ENCODE measurements around the gene LCN9. TPM values are rescaled to one million over a fixed set of nuclear protein-coding genes. Genes with fewer than 3 reads are reported as not detected.

LCN9 gene
- total and polyA plus RNA-seq, 5 donors, result not detected

DNA sequence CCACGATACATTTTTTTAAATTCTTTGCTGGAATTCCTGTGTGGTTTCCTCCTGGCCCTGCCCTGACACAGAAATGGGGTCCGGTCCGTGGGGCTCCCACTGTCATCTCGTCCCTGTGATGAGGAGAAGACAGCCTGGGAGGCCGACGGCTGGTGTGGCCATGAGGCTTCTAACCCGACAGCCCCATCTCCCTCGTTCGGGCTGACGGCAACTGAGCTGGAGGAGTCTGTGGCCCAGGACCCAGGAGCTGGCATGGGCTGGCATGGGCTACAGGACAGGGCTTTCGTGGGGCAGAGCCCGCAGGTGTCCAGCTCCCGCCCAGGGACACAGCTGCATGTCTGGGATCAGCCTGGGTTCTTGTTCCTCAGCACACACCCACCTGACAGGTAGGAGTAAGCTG, 13.8 kb downstream of the LCN9 start:
- intact Hi-C loops (cut with DNase I), result no loop called here

DNA sequence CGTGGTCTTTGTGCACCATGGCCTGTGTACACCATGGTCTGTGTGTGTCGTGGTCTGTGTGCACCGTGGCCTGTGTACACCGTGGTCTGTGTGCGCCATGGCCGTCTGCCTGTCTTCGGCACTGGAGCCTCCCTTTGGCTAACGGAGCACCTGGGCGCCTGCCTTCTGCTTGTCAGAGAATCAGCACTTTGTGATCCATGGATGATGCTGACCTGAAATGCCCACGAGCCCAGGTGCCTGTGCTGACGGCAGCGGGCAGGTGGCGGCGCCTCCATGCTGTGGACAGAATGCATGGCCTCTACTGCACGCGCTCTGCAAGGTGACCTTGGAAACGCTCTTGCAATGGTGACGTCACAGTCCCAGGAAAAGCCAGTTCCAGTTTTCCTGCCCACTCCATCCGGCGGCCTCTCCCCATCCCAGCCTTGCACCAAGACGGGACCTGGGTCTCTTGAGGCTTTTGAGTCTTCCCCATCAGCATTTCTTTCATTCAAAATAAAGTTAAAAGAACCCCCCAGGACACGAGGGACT, 14.6 kb downstream of the LCN9 start:
- intact Hi-C loops (cut with DNase I), result no loop called here
- Histone ChIP-seq H3K4me3 (ENCODE audit: low read length) (no peak overlapping the region), H3K27me3 (ENCODE audit: control insufficient read depth, insufficient read depth) (no peaks in the 10 kb centered on the region), H3K4me1 (ENCODE audit: control insufficient read depth, insufficient read depth, low read length) (no peaks in the 10 kb centered on the region), H3K27ac (ENCODE audit: low read length) (no peak overlapping the region), H3K9me3 (ENCODE audit: control insufficient read depth, low read length) (no peaks in the 10 kb centered on the region)
- 81% methylated on average over 22 of the region's 22 CpGs for WGBS
- DNase-seq, result peak in 2 of 3 donors; percentile 36 to 46
- no peak for ATAC-seq

More for the DNA sequence above, 13.8 kb downstream of the LCN9 start:
- Histone ChIP-seq H3K4me1 (ENCODE audit: control insufficient read depth, insufficient read depth, low read length) (no peaks in the 10 kb centered on the region), H3K27ac (ENCODE audit: low read length) (no peak overlapping the region), H3K9me3 (ENCODE audit: control insufficient read depth, low read length) (no peaks in the 10 kb centered on the region), H3K4me3 (ENCODE audit: low read length) (no peak overlapping the region), H3K27me3 (ENCODE audit: control insufficient read depth, insufficient read depth) (no peaks in the 10 kb centered on the region)
- DNase-seq (peak in 2 of 3 donors; percentile 22 to 34), ATAC-seq (no peak)
- 83% methylated on average over 13 of the region's 13 CpGs for WGBS

DNA sequence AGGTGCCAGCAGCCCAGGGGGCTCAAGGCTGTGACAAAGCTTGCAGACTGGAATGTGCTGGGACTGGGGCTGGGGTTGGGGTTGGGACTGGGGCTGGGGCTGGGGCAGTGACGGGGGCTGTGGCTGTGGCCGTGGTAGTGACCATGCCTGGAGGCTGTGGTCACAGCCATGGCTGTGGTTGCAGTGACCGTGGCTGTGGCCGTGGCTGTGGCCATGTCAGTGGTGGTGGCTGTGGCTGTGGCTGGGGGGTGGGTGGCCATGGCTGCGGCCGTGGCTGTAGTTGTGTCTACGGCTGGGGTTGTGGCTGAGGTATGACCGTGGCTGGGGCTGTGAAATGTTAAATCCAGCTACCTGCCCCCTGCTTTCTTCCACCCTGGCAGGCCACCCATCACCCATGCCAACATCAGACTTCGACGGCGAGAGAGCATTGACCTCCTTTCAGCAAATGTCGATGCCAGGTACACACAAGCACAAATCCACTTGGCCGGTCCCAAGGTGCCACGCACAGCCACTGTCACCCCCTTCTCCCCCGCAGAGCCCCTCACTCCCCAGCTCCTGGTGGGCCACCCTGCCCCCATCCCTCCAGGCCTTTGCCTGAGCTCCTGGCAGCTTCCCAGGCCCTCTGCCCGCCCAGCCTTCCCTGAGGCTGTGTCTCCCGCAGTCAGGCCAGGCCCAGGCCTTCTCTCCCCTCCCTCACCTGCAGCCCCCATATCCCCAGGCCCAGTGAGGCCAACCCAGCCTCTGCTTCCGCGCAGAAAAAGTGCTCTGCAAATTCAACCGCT, 15.3 kb downstream of the LCN9 start:
- 90% methylated on average over 20 of the region's 20 CpGs for WGBS
- Histone ChIP-seq H3K9me3 (ENCODE audit: control insufficient read depth, low read length) (no peaks in the 10 kb centered on the region), H3K4me1 (ENCODE audit: control insufficient read depth, insufficient read depth, low read length) (no peaks in the 10 kb centered on the region), H3K27ac (ENCODE audit: low read length) (no peak overlapping the region), H3K27me3 (ENCODE audit: control insufficient read depth, insufficient read depth) (no peaks in the 10 kb centered on the region), H3K4me3 (ENCODE audit: low read length) (no peak overlapping the region)
- ATAC-seq (no peak), DNase-seq (peak in 1 of 3 donors; percentile 14)
- intact Hi-C loops (cut with DNase I), result no loop called here

DNA sequence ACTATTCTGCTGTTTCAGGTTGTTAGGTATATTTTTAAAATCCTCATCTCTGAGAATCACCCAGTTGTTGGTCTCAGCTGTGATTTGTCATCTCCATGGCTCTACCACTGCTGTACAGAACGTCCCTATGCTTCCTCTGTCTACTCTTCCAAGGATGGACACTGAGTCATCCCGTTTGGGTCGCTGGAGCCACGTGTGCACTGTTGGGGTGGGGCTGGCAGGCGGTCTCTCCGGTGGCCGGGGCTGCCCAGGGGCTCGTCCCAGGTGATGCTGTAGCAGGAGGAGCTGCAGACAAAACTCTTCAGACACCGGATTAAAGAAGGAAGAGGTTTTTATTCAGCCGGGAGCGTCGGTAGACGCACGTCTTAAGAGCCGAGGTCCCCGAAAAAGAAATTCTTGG, 16.9 kb downstream of the LCN9 start:
- Histone ChIP-seq H3K9me3 (ENCODE audit: control insufficient read depth, low read length) (no peaks in the 10 kb centered on the region), H3K27ac (ENCODE audit: low read length) (no peak overlapping the region), H3K27me3 (ENCODE audit: control insufficient read depth, insufficient read depth) (no peaks in the 10 kb centered on the region), H3K4me1 (ENCODE audit: control insufficient read depth, insufficient read depth, low read length) (no peaks in the 10 kb centered on the region), H3K4me3 (ENCODE audit: low read length) (no peak overlapping the region)
- DNase-seq (no peak), ATAC-seq (no peak)
- WGBS, result 66% methylated on average over 16 of the region's 16 CpGs
- intact Hi-C loops (cut with DNase I), result no loop called here

DNA sequence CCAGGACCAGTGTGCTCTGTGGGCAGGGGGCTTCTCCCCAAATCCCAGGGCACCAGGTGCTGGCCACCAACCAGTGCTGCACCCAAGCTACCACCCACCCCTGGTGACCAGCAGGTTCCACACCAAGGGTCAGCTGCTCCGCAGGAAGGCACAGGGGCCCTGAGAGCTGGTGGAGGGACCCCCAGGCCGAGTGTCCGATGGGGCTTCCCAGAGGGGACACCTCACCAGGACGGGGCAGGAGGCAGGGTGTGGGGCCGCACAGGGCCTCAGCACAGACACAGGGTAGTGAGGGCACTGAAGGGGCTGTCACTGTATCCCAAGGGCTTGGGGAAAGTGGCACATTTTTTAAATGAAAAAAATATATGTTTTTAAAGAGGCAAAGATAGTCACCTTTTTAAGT, 18.1 kb downstream of the LCN9 start:
- H3K27me3 ChIP-seq (ENCODE audit: control insufficient read depth, insufficient read depth), result no peaks in the 10 kb centered on the region
- H3K4me3 ChIP-seq (ENCODE audit: low read length), result no peak overlapping the region
- ATAC-seq, result no peak
- intact Hi-C loops (cut with DNase I), result no loop called here
- no peak overlapping the region for H3K27ac ChIP-seq (ENCODE audit: low read length)
- H3K9me3 ChIP-seq (ENCODE audit: control insufficient read depth, low read length), result no peaks in the 10 kb centered on the region
- WGBS, result 90% methylated on average over 5 of the region's 5 CpGs
- H3K4me1 ChIP-seq (ENCODE audit: control insufficient read depth, insufficient read depth, low read length), result no peaks in the 10 kb centered on the region
- DNase-seq, result peak in 1 of 3 donors; percentile 3

DNA sequence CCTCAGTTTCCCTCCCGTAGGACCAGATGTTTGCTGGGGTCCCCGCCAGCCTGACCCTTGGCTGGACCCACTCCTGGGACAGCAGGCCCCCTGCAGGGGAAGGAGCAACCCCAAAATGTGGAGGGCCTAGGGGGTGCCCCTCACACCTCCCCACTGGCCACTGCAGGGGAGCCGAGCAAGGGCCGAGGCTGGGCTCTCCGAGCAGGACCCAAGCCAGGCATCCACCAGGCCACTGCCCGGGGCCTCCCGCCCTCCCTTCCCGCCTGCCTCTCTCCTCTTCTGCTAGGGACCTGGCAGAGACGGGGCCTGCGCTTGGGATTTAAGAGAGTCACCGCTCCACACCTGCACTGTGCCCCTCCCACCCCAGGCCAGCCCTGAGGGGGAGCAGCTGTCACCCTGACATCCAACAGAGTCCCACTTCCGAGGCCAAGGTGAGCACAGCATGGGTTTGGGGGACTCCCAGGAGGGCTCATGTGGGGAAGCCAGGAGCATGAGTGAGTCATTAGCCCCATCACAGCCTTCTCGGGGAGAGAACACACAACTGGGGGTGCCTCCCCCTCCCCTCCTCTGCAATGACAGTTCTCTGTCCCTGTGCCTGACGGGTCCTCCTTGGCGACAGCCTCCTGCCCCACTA, 20.4 kb downstream of the LCN9 start:
- intact Hi-C loops (cut with DNase I), result no loop called here
- ATAC-seq (no peak), DNase-seq (no peak)
- Histone ChIP-seq H3K27ac (ENCODE audit: low read length) (no peak overlapping the region), H3K9me3 (ENCODE audit: control insufficient read depth, low read length) (no peaks in the 10 kb centered on the region), H3K4me3 (ENCODE audit: low read length) (no peak overlapping the region), H3K4me1 (ENCODE audit: control insufficient read depth, insufficient read depth, low read length) (no peaks in the 10 kb centered on the region), H3K27me3 (ENCODE audit: control insufficient read depth, insufficient read depth) (no peaks in the 10 kb centered on the region)
- 69% methylated on average over 15 of the region's 15 CpGs for WGBS

DNA sequence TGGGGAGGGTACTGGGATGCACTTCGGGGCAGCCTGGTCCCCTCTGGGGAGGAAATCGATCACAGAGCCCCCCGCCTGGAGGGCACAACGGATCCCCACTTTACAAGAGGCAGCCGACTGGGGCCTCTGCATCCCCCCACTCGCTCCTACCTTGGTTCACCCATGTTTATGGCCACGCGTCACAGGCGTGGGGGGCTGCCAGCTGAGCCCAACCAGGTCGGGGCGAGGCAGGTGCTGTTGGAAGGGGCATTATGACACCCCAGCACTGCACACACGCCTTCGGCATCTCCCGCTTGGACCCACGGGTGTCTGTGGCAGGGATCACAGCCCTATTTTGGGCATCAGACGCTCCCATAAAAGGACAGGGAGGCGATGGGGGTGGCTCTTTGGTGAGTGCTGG, 21.6 kb downstream of the LCN9 start:
- H3K27me3 ChIP-seq (ENCODE audit: control insufficient read depth, insufficient read depth), result no peaks in the 10 kb centered on the region

DNA sequence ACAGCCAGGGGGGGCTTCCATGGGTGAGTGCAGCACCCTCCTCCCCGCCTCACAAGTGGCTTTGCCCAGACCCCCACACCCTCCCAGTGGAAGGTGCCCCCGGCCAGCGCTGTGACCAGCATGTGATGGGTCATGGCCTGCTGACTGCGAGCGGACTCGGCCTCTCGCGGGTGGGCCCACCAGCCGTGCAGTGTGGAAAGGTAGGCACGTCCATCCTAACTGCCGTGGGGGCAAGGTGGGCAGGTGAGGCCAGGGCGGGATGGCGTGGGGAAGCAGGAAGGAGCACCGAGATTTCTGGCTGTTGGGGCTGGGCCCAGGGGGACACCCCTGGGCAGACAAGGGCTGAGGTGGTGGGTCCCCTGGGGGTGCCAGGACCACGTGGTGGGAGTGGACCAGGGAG, 24.1 kb downstream of the LCN9 start:
- no peak for DNase-seq
- no peaks in the 10 kb centered on the region for H3K4me1 ChIP-seq (ENCODE audit: control insufficient read depth, insufficient read depth, low read length)
- no peak for ATAC-seq
- 90% methylated on average over 15 of the region's 15 CpGs for WGBS
- no peaks in the 10 kb centered on the region for H3K27me3 ChIP-seq (ENCODE audit: control insufficient read depth, insufficient read depth)
- H3K9me3 ChIP-seq (ENCODE audit: control insufficient read depth, low read length), result no peaks in the 10 kb centered on the region
- intact Hi-C loops (cut with DNase I), result no loop called here
- no peak overlapping the region for H3K4me3 ChIP-seq (ENCODE audit: low read length)
- H3K27ac ChIP-seq (ENCODE audit: low read length), result no peak overlapping the region

More for the DNA sequence above, 21.6 kb downstream of the LCN9 start:
- no peaks in the 10 kb centered on the region for H3K9me3 ChIP-seq (ENCODE audit: control insufficient read depth, low read length)
- WGBS, result 75% methylated on average over 17 of the region's 17 CpGs
- intact Hi-C loops (cut with DNase I), result no loop called here
- ATAC-seq (no peak), DNase-seq (no peak)
- H3K4me3 ChIP-seq (ENCODE audit: low read length), result no peak overlapping the region
- no peak overlapping the region for H3K27ac ChIP-seq (ENCODE audit: low read length)
- no peaks in the 10 kb centered on the region for H3K4me1 ChIP-seq (ENCODE audit: control insufficient read depth, insufficient read depth, low read length)

DNA sequence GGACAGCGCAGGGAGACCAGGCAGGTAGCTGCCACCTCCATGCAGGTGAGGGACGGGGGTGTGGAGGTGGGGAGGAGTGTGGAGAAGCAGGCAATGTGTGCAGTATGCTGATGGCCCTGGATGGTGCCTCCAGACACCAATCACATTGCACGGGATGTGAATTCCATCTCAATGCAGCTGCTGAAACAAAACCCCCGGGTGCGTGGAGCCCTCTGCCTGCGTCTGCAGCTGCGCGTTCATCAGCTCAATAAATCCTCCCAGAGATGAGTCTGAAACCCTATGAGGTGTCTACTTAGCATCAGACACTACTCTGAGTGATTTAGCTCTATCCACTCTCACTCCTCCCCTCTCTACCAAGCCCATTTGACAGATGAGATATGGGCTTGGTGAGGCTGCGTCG, 25.9 kb downstream of the LCN9 start:
- no peaks in the 10 kb centered on the region for H3K27me3 ChIP-seq (ENCODE audit: control insufficient read depth, insufficient read depth)
- H3K27ac ChIP-seq (ENCODE audit: low read length), result no peak overlapping the region
- intact Hi-C loops (cut with DNase I), result no loop called here
- WGBS, result 85% methylated on average over 10 of the region's 10 CpGs
- no peaks in the 10 kb centered on the region for H3K9me3 ChIP-seq (ENCODE audit: control insufficient read depth, low read length)
- no peaks in the 10 kb centered on the region for H3K4me1 ChIP-seq (ENCODE audit: control insufficient read depth, insufficient read depth, low read length)
- ATAC-seq (no peak), DNase-seq (no peak)
- no peak overlapping the region for H3K4me3 ChIP-seq (ENCODE audit: low read length)

DNA sequence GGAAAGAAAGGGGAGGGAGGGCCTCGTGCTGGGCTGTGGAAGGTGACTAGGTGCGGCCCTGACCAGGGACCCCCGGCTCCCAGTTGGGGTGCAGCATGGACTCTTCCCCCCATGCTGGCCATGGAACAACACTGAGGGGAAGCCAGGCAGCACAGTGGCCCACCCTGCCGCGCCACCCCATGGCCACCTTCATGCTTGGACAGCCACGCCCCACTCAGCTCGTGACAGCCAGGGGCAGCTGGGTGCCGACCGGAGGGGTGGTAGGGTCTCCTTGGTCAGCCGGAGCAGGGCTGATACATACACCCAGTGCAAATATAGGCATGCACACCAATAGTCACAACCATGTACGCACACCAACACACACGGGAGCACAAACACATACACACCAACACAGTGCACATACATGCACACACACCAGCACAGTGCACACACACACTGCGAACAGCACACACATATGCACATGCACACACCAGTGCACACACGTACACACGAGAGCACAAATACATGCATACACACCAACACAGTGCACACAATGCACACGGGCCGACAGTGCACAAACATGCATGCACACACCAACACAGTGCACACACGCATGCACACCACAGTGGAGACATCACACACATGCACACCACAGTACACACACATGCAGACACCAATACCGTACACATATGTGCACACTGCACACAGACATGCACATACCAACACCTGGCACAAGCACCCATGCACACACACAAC, 27.9 kb downstream of the LCN9 start:
- Histone ChIP-seq H3K27me3 (ENCODE audit: control insufficient read depth, insufficient read depth) (no peaks in the 10 kb centered on the region), H3K4me3 (ENCODE audit: low read length) (no peak overlapping the region), H3K9me3 (ENCODE audit: control insufficient read depth, low read length) (no peaks in the 10 kb centered on the region), H3K27ac (ENCODE audit: low read length) (no peak overlapping the region), H3K4me1 (ENCODE audit: control insufficient read depth, insufficient read depth, low read length) (no peaks in the 10 kb centered on the region)
- no peak for DNase-seq
- no peak for ATAC-seq
- intact Hi-C loops (cut with DNase I), result no loop called here
- WGBS, result 91% methylated on average over 19 of the region's 19 CpGs

DNA sequence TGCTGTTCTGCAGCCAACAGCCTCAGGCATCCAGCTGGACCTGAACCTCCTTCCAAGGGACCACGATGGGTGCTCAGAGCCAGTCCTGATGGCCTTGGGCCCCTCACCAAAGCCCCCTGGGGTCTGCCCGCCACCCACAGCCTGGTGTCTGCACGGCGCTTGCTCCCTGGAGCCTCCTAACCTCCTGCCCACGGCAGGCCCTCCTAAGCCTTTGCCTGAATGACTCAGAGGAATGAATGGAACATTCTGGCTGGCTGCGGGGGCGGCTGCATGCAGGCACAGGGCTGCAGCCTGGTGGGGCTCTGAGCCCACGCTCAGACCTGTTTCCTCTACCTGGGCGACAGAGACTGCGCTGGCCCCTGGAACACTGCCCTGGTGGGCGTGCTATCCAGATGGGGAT, 29.3 kb downstream of the LCN9 start:
- Histone ChIP-seq H3K27ac (ENCODE audit: low read length) (no peak overlapping the region), H3K4me1 (ENCODE audit: control insufficient read depth, insufficient read depth, low read length) (no peaks in the 10 kb centered on the region), H3K9me3 (ENCODE audit: control insufficient read depth, low read length) (no peaks in the 10 kb centered on the region), H3K27me3 (ENCODE audit: control insufficient read depth, insufficient read depth) (no peaks in the 10 kb centered on the region), H3K4me3 (ENCODE audit: low read length) (no peak overlapping the region)
- DNase-seq (no peak), ATAC-seq (no peak)
- intact Hi-C loops (cut with DNase I), result no loop called here
- WGBS, result 76% methylated on average over 11 of the region's 11 CpGs
